ENCODE results near the gene KANSL2. TPM values are rescaled to one million over a fixed set of nuclear protein-coding genes. Genes with fewer than 3 reads are reported as not detected.
"Not testable (repeated sequence)": the region's sequence is repeated elsewhere in the genome, so short reads cannot be mapped to it uniquely, and the experiment has no call there.

The KANSL2 gene
- total RNA-seq: 10 to 100 TPM; 30.7 to 59.4 (median 33.4) TPM
- polyA plus RNA-seq: 10 to 100 TPM; 34.1 to 88.1 (median 57.1) TPM
- long read RNA-seq, donor 1, partial matches to known transcripts: 1 of 19 reads
- long read RNA-seq, donor 1, other reads (novel, unspliced or antisense): 18 of 19 reads
- long read RNA-seq, donor 2, partial matches to known transcripts: 14 of 113 reads
- long read RNA-seq, donor 2, other reads (novel, unspliced or antisense): 98 of 113 reads

GRCh38 chr12:48681710-48682532 is at the start of gene KANSL2:
TSS of gene KANSL2 (minus strand) at chr12:48682238. CDS start at chr12:48681632, 606 bp downstream.
- WGBS, 3 donors: 0 to 1% (median 0%) methylated on average over 63 to 64 of the region's 64 CpGs
- peaks cover 2 to 34% of the 10 kb centered on the region in 2 donors for H3K36me3 ChIP-seq (ENCODE audit: insufficient read depth in 1 of 2, low read depth in 1 of 2)
- peak; percentile 98 to 99 for DNase-seq
- H3K9me3 ChIP-seq: no peaks in the 10 kb centered on the region
- H3K4me1 ChIP-seq: peaks cover 37% of the 10 kb centered on the region
- peak; percentile 97 to 98 (median 98) for ATAC-seq
- H3K27ac ChIP-seq: peak within 1 kb of the TSS; percentile 90
- no peak for TF ChIP-seq CTCF (IDR thresholded peaks at IDR 0.05)
- no peaks in the 10 kb centered on the region for H3K27me3 ChIP-seq (ENCODE audit: insufficient read depth in 3 of 3, low read length in 2 of 3)
- H3K4me3 ChIP-seq: peak within 1 kb of the TSS; percentile 82
- intact Hi-C loops (cut with DNase I): no loop called here

- no peak for TF ChIP-seq CTCF (IDR thresholded peaks at IDR 0.05)
- intact Hi-C loops (cut with DNase I): no loop called here
- Histone ChIP-seq H3K4me3 (no peak overlapping the region), H3K27me3 (ENCODE audit: insufficient read depth in 3 of 3, low read length in 2 of 3) (no peaks in the 10 kb centered on the region), H3K27ac (no peak overlapping the region), H3K36me3 (ENCODE audit: insufficient read depth in 1 of 2, low read depth in 1 of 2) (no peaks in the 10 kb centered on the region), H3K4me1 (no peaks in the 10 kb centered on the region), H3K9me3 (no peaks in the 10 kb centered on the region)
- no peak for ATAC-seq
- WGBS, 3 donors: 75 to 83% (median 79%) methylated on average over 5 of the region's 5 CpGs
- DNase-seq: no peak
Observed at GRCh38 chr12:48728807-48729206, 46.8 kb upstream of the KANSL2 start.

- DNase-seq; H3K9me3 ChIP-seq; H3K4me3 ChIP-seq; ATAC-seq; H3K36me3 ChIP-seq (ENCODE audit: insufficient read depth in 1 of 2, low read depth in 1 of 2); intact Hi-C loops (cut with DNase I); H3K4me1 ChIP-seq; H3K27me3 ChIP-seq (ENCODE audit: insufficient read depth in 3 of 3, low read length in 2 of 3); H3K27ac ChIP-seq: not testable (repeated sequence)
- whole genome bisulfite sequencing, 3 donors: 91 to 96% (median 91%) methylated on average over 1 of the region's 1 CpG
Observed at GRCh38 chr12:48720737-48721136, 38.7 kb upstream of the KANSL2 start.

- H3K36me3 ChIP-seq (ENCODE audit: insufficient read depth in 1 of 2, low read depth in 1 of 2); DNase-seq; H3K4me3 ChIP-seq; intact Hi-C loops (cut with DNase I); H3K27me3 ChIP-seq (ENCODE audit: insufficient read depth in 3 of 3, low read length in 2 of 3); H3K9me3 ChIP-seq; H3K27ac ChIP-seq; H3K4me1 ChIP-seq; ATAC-seq: not testable (repeated sequence)
- WGBS, 3 donors: 67 to 73% (median 69%) methylated on average over 2 of the region's 2 CpGs
Observed at GRCh38 chr12:48720171-48720570, 38.1 kb upstream of the KANSL2 start.

GRCh38 chr12:48719002-48719401 is 37.0 kb upstream of the KANSL2 start:
- H3K36me3 ChIP-seq (ENCODE audit: insufficient read depth in 1 of 2, low read depth in 1 of 2); DNase-seq: not testable (repeated sequence)

GRCh38 chr12:48717252-48717695 is 35.2 kb upstream of the KANSL2 start:
- H3K27me3 ChIP-seq (ENCODE audit: insufficient read depth in 3 of 3, low read length in 2 of 3): no peaks in the 10 kb centered on the region
- H3K9me3 ChIP-seq: no peaks in the 10 kb centered on the region
- peaks cover 3 to 16% of the 10 kb centered on the region in 2 donors for H3K36me3 ChIP-seq (ENCODE audit: insufficient read depth in 1 of 2, low read depth in 1 of 2)
- peak overlapping the region; percentile 93 for H3K27ac ChIP-seq
- DNase-seq: no peak
- H3K4me3 ChIP-seq: peak overlapping the region; percentile 77
- WGBS, 3 donors: 11 to 12% (median 11%) methylated on average over 21 of the region's 21 CpGs
- no peak for ATAC-seq
- TF ChIP-seq CTCF (IDR thresholded peaks at IDR 0.05): no peak
- peaks cover 26% of the 10 kb centered on the region for H3K4me1 ChIP-seq
- intact Hi-C loops (cut with DNase I): no loop called here

More at GRCh38 chr12:48719002-48719401, 37.0 kb upstream of the KANSL2 start:
- intact Hi-C loops (cut with DNase I); H3K27me3 ChIP-seq (ENCODE audit: insufficient read depth in 3 of 3, low read length in 2 of 3); H3K9me3 ChIP-seq; ATAC-seq; H3K4me3 ChIP-seq; H3K27ac ChIP-seq: not testable (repeated sequence)
- peaks cover 17% of the 10 kb centered on the region for H3K4me1 ChIP-seq
- 81 to 85% (median 82%) methylated on average over 4 of the region's 4 CpGs for whole genome bisulfite sequencing, 3 donors

All from psoas muscle (tissue), 8 donors.